A673 (cell line): ENCODE results near the gene AFG1L.

Experiments
- EZH2 ChIP-seq: fragments of 200-600 bp; sonication (generic); IDR thresholded peaks from 2 replicates; pipeline ENCODE4 v1.6.1; 2017; ENCODE audit warnings: borderline replicate concordance, low read depth, mild to moderate bottlenecking, mixed read lengths, antibody characterized with exemption, low read length; ENCODE audit not compliant: poor library complexity, severe bottlenecking
- TF ChIP-seq, protein P1 (sequence below): fragments of 300-800, 200-600 bp; sonication (generic); conservative IDR thresholded peaks from 2 replicates; pipeline ENCODE4 v1.5.1; 2017; ENCODE audit warnings: low read depth, mild to moderate bottlenecking, antibody characterized with exemption, low read length, moderate library complexity, mixed read lengths

DNA sequence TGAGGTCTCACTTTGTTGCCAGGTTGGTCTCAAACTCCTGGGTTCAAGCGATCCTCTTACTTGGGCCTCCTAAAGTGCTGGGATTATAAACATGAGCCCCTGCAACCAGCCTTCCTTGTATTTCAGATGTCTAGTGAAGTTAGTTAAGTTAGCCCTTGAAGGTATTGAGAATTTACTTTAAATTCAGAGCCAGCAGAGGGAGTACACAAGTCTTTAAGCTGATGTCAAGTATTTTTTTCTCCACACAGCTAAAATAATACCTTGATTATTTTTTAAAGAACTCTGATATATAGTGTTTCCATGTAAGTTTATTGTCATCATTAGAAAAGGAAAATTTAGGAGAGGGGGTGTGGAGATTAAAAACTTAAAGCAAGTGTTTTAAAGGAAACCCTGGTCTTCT is 275.7 kb downstream of the AFG1L start:
- TF ChIP-seq, protein P1, sequence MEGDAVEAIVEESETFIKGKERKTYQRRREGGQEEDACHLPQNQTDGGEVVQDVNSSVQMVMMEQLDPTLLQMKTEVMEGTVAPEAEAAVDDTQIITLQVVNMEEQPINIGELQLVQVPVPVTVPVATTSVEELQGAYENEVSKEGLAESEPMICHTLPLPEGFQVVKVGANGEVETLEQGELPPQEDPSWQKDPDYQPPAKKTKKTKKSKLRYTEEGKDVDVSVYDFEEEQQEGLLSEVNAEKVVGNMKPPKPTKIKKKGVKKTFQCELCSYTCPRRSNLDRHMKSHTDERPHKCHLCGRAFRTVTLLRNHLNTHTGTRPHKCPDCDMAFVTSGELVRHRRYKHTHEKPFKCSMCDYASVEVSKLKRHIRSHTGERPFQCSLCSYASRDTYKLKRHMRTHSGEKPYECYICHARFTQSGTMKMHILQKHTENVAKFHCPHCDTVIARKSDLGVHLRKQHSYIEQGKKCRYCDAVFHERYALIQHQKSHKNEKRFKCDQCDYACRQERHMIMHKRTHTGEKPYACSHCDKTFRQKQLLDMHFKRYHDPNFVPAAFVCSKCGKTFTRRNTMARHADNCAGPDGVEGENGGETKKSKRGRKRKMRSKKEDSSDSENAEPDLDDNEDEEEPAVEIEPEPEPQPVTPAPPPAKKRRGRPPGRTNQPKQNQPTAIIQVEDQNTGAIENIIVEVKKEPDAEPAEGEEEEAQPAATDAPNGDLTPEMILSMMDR = no peak
- TF ChIP-seq EZH2 = no peak
